Omental fat pad (tissue), 4 donors: ENCODE measurements around the gene PLAC1. TPM values are rescaled to one million over a fixed set of nuclear protein-coding genes. Genes with fewer than 3 reads are reported as not detected.

ENCODE experiments used
- ATAC-seq: fragments of 150-250 bp; one replicate; pipeline ENCODE4 v1.9.1; 2016; ENCODE audit warnings: mild to moderate bottlenecking, moderate library complexity; ENCODE audit not compliant: low FRiP score
- DNase-seq: peaks from one replicate; pipeline ENCODE4 v3.0.0-alpha.2; 2019; ENCODE audit warnings: low spot score
- CTCF ChIP-seq, 3 donors: fragments of 450-650 bp; IDR thresholded peaks; one replicate each; pipeline ENCODE4 v1.5.1; 2016 to 2017; ENCODE audit warnings: antibody characterized with exemption in 3 of 3, mild to moderate bottlenecking in 3 of 3, moderate library complexity in 2 of 3
- total RNA-seq, 4 donors: library from RNA; depleted of rRNA; stranded (reverse); fragments of >200 nt; gene quantifications; one replicate each; pipeline ENCODE4 v1.1.0, GENCODE V29; 2016

The PLAC1 gene
- total RNA-seq, 4 donors from 2014 or later: not detected

GRCh38 chrX:134683351-134684005 lies 25.2 kb upstream of the PLAC1 start:
- DNase-seq: no peak
- no peak for ATAC-seq
- no peak for TF ChIP-seq CTCF (IDR thresholded peaks at IDR 0.05)

GRCh38 chrX:134682081-134682480 lies 23.8 kb upstream of the PLAC1 start:
- ATAC-seq (no peak), DNase-seq (no peak)
- TF ChIP-seq CTCF (IDR thresholded peaks at IDR 0.05): no peak

- DNase-seq (no peak), ATAC-seq (no peak)
- no peak for TF ChIP-seq CTCF (IDR thresholded peaks at IDR 0.05)
Observed at GRCh38 chrX:134679644-134680043, 21.4 kb upstream of the PLAC1 start.

- TF ChIP-seq CTCF (IDR thresholded peaks at IDR 0.05): no peak
- ATAC-seq: no peak
- DNase-seq: no peak
Observed at GRCh38 chrX:134679221-134679620, 20.9 kb upstream of the PLAC1 start.

- DNase-seq (no peak), ATAC-seq (no peak)
- no peak for TF ChIP-seq CTCF (IDR thresholded peaks at IDR 0.05)
Observed at GRCh38 chrX:134677332-134677731, 19.1 kb upstream of the PLAC1 start.

GRCh38 chrX:134676436-134676835 lies 18.2 kb upstream of the PLAC1 start:
- ATAC-seq (no peak), DNase-seq (no peak)
- no peak for TF ChIP-seq CTCF (IDR thresholded peaks at IDR 0.05)

GRCh38 chrX:134673123-134673522 lies 14.9 kb upstream of the PLAC1 start:
- TF ChIP-seq CTCF (IDR thresholded peaks at IDR 0.05): no peak
- ATAC-seq: no peak
- DNase-seq: no peak
